Sigmoid colon (tissue), 4 donors: ENCODE data around the gene FBXO48.

Source experiments
- CTCF ChIP-seq, 4 experiments: fragments of 450-650 bp in 3 of 4; fragments of 200-600 bp in 1 of 4; IDR thresholded peaks; one replicate each; pipeline ENCODE4 v1.5.1; 2016 to 2019; ENCODE audit warnings: antibody characterized with exemption in 4 of 4, mild to moderate bottlenecking in 3 of 4, moderate library complexity in 2 of 4
- EP300 ChIP-seq, 4 donors: sonication (generic); formaldehyde crosslinking; IDR thresholded peaks; one replicate each; pipeline ENCODE4 v1.6.1; 2017; ENCODE audit warnings: antibody characterized with exemption in 4 of 4
- POLR2A ChIP-seq, 2 donors: fragments of 450-650 bp; IDR thresholded peaks; one replicate each; pipeline ENCODE4 v1.6.1; 2016; ENCODE audit warnings: antibody characterized with exemption in 2 of 2, mild to moderate bottlenecking in 2 of 2, moderate library complexity in 2 of 2
- POLR2AphosphoS5 ChIP-seq, 4 donors: sonication (generic); formaldehyde crosslinking; IDR thresholded peaks; one replicate each; pipeline ENCODE4 v1.6.1; 2017; ENCODE audit warnings: antibody characterized with exemption in 4 of 4

GRCh38 chr2:68441994-68442322 lies 25.1 kb downstream of the FBXO48 start:
- no peak for TF ChIP-seq EP300 (IDR thresholded peaks at IDR 0.05)
- no peak for TF ChIP-seq CTCF (IDR thresholded peaks at IDR 0.05)
- TF ChIP-seq POLR2A (IDR thresholded peaks at IDR 0.05) = no peak
- no peak for TF ChIP-seq POLR2AphosphoS5 (IDR thresholded peaks at IDR 0.05)
